Activated CD8-positive, alpha-beta T cell treated with anti-CD3 and anti-CD28 coated beads for 36 hours (primary cell): ENCODE results near the gene MTMR3. TPM values are rescaled to one million over a fixed set of nuclear protein-coding genes. Genes with fewer than 3 reads are reported as not detected.

Experiments used
- ATAC-seq: fragments of 200-7000 bp; cut with Tn5 transposase; one replicate; pipeline ENCODE4 v1.10.0; 2021; ENCODE audit warnings: mild to moderate bottlenecking, moderate library complexity
- CTCF ChIA-PET: fragments of 350-600 bp; sonication (Branson Sonifier 250); formaldehyde crosslinking; loops from one replicate; lab custom pipeline; 2021; ENCODE audit warnings: antibody characterized with exemption; lab: Charles Lee
- POLR2A ChIA-PET: fragments of 350-600 bp; sonication (Branson Sonifier 250); formaldehyde crosslinking; loops from one replicate; lab custom pipeline; 2021; ENCODE audit warnings: antibody characterized with exemption; lab: Charles Lee
- DNase-seq: peaks from one replicate; pipeline ENCODE4 v3.0.0-alpha.2; 2020
- H3K27ac Mint-ChIP-seq: one replicate; pipeline ENCODE4 v1.8.0; 2021; ENCODE audit warnings: mild to moderate bottlenecking, mixed read lengths
- H3K27me3 Mint-ChIP-seq: one replicate; pipeline ENCODE4 v1.8.0; 2021; ENCODE audit warnings: mixed read lengths
- H3K36me3 Mint-ChIP-seq: one replicate; pipeline ENCODE4 v1.8.0; 2021; ENCODE audit warnings: low read depth, mixed read lengths
- H3K4me1 Mint-ChIP-seq: one replicate; pipeline ENCODE4 v1.8.0; 2021; ENCODE audit warnings: low read depth, mixed read lengths
- H3K4me3 Mint-ChIP-seq: one replicate; pipeline ENCODE4 v1.8.0; 2021; ENCODE audit warnings: mild to moderate bottlenecking, moderate library complexity, mixed read lengths
- H3K9me3 Mint-ChIP-seq: one replicate; pipeline ENCODE4 v1.8.0; 2021; ENCODE audit warnings: mixed read lengths
- intact Hi-C: fragments of 100-400 bp; cut with micrococcal nuclease; formaldehyde crosslinking; loops from one replicate; pipeline ENCODE4 v1.10.0; 2022
- total RNA-seq, 2 experiments: library from RNA; stranded (reverse); gene quantifications; one replicate each; pipeline ENCODE4 v1.2.3, GENCODE V29; 2021
- TF ChIP-seq, protein P1 (sequence below): fragments of 200-600 bp; IDR thresholded peaks from one replicate; pipeline ENCODE4 v1.8.0; 2022; ENCODE audit warnings: antibody characterized with exemption, mild to moderate bottlenecking

MTMR3 gene
- total RNA-seq, 2 experiments from 2014 or later = 19.5 to 21.3 TPM

DNA sequence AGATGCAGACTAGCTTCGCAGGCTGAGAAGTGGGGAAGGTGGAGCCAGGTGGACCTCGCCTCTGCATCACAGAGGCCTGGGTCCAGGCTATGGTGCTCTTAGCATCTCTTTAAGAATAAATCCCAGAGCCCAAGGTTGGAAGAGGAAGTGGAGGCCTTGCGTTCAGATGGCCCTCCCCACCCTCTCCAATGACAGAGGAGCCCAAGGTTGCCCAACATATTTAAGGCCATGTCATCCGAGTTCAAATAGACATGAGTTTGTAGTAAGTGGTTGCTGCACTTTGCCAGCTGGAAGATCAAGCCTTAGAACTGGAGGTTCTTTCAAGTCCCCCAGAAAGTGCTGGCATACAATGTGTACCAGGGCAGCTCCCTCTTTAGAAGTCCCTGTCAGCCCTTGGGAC lies 150.2 kb downstream of the MTMR3 start:
- ATAC-seq (no peak), DNase-seq (no peak)
- ChIA-PET POLR2A (interaction anchor here (0.7 to 1.2 kb wide), 2 partner anchors 57 to 314 kb away, joined by 3 read pairs; partner anchors contain the start of gene CABP7), CTCF (interaction anchor here (1.4 to 3.0 kb wide), 2 partner anchors 28 to 55 kb away, joined by 7 to 13 read pairs; no protein-coding TSS in a partner anchor)
- H3K4me3 Mint-ChIP-seq = no peak overlapping the region
- H3K9me3 Mint-ChIP-seq = no peaks in the 10 kb centered on the region
- TF ChIP-seq, protein P1, sequence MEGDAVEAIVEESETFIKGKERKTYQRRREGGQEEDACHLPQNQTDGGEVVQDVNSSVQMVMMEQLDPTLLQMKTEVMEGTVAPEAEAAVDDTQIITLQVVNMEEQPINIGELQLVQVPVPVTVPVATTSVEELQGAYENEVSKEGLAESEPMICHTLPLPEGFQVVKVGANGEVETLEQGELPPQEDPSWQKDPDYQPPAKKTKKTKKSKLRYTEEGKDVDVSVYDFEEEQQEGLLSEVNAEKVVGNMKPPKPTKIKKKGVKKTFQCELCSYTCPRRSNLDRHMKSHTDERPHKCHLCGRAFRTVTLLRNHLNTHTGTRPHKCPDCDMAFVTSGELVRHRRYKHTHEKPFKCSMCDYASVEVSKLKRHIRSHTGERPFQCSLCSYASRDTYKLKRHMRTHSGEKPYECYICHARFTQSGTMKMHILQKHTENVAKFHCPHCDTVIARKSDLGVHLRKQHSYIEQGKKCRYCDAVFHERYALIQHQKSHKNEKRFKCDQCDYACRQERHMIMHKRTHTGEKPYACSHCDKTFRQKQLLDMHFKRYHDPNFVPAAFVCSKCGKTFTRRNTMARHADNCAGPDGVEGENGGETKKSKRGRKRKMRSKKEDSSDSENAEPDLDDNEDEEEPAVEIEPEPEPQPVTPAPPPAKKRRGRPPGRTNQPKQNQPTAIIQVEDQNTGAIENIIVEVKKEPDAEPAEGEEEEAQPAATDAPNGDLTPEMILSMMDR = no peak
- no peaks in the 10 kb centered on the region for H3K4me1 Mint-ChIP-seq
- intact Hi-C loops = no loop called here
- no peaks in the 10 kb centered on the region for H3K27me3 Mint-ChIP-seq
- no peaks in the 10 kb centered on the region for H3K36me3 Mint-ChIP-seq
- H3K27ac Mint-ChIP-seq = no peak overlapping the region

DNA sequence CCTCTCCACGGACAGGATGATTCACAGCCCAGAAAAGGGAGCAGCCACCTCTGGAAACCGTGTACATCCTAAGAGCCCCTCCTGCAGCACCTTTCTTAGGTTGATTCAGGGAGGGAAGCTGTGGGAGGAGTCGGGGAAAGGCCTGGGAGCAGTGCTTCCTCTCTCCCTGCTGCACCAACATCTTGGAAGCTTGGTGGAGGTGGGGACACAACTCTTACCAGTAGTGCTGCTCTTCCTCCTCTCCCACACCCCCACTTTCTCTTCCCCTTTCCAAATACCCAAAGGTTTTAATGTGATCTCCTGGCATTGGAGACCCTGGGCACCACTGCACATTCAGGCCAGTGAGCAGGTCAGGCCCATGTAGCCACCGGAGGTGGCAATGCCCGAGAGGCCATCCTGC lies 150.9 kb downstream of the MTMR3 start:
- no peak for ATAC-seq
- CTCF ChIA-PET = interaction anchor here (1.4 kb wide), 1 partner anchor 55 kb away, joined by 7 read pairs; no protein-coding TSS in a partner anchor
- no peaks in the 10 kb centered on the region for H3K27me3 Mint-ChIP-seq
- H3K27ac Mint-ChIP-seq = no peak overlapping the region
- TF ChIP-seq, protein P1 = no peak
- no peak overlapping the region for H3K4me3 Mint-ChIP-seq
- intact Hi-C loops = no loop called here
- no peaks in the 10 kb centered on the region for H3K4me1 Mint-ChIP-seq
- no peaks in the 10 kb centered on the region for H3K36me3 Mint-ChIP-seq
- POLR2A ChIA-PET = interaction anchor here (0.7 to 1.2 kb wide), 2 partner anchors 58 to 314 kb away, joined by 3 read pairs; partner anchors contain the start of gene CABP7
- H3K9me3 Mint-ChIP-seq = no peaks in the 10 kb centered on the region
- no peak for DNase-seq

DNA sequence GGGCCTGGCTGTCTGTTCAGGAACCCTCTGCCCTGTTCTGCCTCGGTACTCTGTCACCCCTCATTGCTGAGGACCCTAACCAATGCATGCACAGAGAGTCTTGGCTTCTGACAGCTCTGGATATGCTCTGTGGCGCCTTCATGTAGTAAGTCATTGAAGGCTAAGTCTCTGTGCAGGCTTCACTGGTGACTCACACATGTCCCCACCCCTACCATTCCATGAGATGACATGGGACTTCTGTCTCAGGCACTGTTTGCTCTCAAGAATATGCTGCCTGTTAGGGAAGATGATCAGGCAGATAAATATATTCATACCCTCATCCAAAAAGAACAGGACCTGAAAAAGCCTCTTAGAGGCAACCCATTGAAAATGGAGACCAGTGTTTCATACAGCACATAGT lies 153.7 kb downstream of the MTMR3 start:
- no peaks in the 10 kb centered on the region for H3K9me3 Mint-ChIP-seq
- ChIA-PET CTCF (no interaction called here), POLR2A (no interaction called here)
- no peaks in the 10 kb centered on the region for H3K4me1 Mint-ChIP-seq
- no peak overlapping the region for H3K4me3 Mint-ChIP-seq
- DNase-seq = no peak
- no peaks in the 10 kb centered on the region for H3K36me3 Mint-ChIP-seq
- intact Hi-C loops = no loop called here
- no peak overlapping the region for H3K27ac Mint-ChIP-seq
- ATAC-seq = no peak
- TF ChIP-seq, protein P1 = no peak
- no peaks in the 10 kb centered on the region for H3K27me3 Mint-ChIP-seq

DNA sequence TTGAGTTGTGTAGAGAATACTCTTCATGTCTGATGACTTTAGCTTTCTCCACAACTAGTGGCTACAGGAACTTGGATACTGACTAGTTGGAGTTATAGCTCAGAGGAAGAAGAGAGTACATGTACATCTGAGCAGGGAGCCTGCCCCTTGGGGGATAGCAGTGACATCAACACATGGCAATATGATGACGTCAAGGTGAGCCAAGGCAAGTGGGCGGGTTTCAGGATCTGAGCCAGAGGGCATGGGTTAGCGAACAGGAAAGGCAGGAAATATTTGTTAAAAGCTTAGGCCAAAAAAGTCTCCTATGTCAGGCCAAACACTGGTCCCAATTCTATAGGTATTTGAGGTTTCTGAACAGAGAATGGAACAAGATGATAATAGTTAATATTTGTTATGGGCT lies 155.2 kb downstream of the MTMR3 start:
- DNase-seq (no peak), ATAC-seq (no peak)
- peaks cover 2% of the 10 kb centered on the region for H3K27me3 Mint-ChIP-seq
- CTCF ChIA-PET = interaction anchor here (1.3 kb wide), 1 partner anchor 9 kb away, joined by 3 read pairs; no protein-coding TSS in a partner anchor
- no peaks in the 10 kb centered on the region for H3K36me3 Mint-ChIP-seq
- TF ChIP-seq, protein P1 = no peak
- H3K27ac Mint-ChIP-seq = no peak overlapping the region
- intact Hi-C loops = no loop called here
- H3K4me1 Mint-ChIP-seq = no peaks in the 10 kb centered on the region
- no peak overlapping the region for H3K4me3 Mint-ChIP-seq
- POLR2A ChIA-PET = interaction anchor here (1.3 kb wide), 1 partner anchor 15 kb away, joined by 3 read pairs; no protein-coding TSS in a partner anchor
- no peaks in the 10 kb centered on the region for H3K9me3 Mint-ChIP-seq

DNA sequence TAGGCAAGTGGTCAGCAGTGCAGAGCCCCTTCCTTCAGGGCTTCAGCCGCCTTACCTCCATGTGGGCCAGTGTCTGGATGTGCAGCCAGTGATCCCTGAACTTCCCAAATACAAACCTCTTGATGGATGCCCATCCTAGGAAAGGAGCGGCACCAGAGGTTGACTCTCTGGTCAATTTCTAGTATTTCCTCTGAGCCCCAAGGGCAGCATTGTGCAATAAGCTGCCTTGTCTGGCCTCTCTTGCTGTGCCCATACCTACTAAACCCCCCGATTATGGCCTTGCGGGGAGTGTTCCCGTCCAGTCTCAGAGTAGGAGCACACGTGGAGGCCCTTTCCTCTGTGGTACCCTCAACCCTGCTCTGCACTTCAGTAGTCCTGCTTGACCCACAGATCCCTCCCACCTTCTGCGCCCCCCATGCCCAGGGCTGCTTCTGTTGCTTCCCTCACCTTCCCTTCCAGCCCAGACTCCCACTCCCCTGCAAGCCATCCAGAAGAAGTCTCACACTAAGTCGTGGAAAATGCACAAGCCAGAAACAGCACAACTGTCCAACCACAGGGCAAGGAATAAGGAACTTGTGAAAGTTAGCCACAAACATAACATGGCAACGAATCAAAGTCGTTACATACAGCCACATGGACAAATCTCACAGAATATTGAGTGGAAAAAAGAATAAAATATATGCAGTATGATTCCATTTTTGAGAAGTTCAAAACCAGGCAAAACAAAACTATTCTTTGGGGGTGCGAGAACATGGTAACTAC lies 157.7 kb downstream of the MTMR3 start:
- intact Hi-C loops = no loop called here
- Mint-ChIP-seq H3K4me3 (no peak overlapping the region), H3K9me3 (no peaks in the 10 kb centered on the region)

More for the DNA sequence above, 157.7 kb downstream of the MTMR3 start:
- Mint-ChIP-seq H3K4me1 (no peaks in the 10 kb centered on the region), H3K36me3 (no peaks in the 10 kb centered on the region), H3K27ac (no peak overlapping the region), H3K27me3 (peaks cover 2% of the 10 kb centered on the region)
- TF ChIP-seq, protein P1 = no peak
- ChIA-PET CTCF (no interaction called here), POLR2A (no interaction called here)
- ATAC-seq (no peak), DNase-seq (no peak)
